GM12891 (cell line): ENCODE data around the gene ASIC1.

Experiments used
- DNase-seq: peaks from one replicate; pipeline ENCODE4 v3.0.0; 2011; ENCODE audit warnings: low spot score; ENCODE audit not compliant: insufficient read length
- FAIRE-seq: peaks from 2 replicates; lab custom pipeline; 2011; peaks lifted over from hg19 to GRCh38; lab: Jason Lieb, UNC
- PAX5 ChIP-seq: IDR thresholded peaks from 2 replicates; pipeline ENCODE4 v1.6.1; 2011; ENCODE audit warnings: low read length, moderate library complexity, mild to moderate bottlenecking; ENCODE audit not compliant: insufficient read depth, severe bottlenecking
- POLR2A ChIP-seq: IDR thresholded peaks from 2 replicates; pipeline ENCODE4 v1.6.1; 2011; ENCODE audit warnings: low read depth, low read length, control low read depth
- POLR2AphosphoS5 ChIP-seq: IDR thresholded peaks from 2 replicates; pipeline ENCODE4 v1.6.1; 2011; ENCODE audit warnings: low read depth, low read length, control low read depth
- POU2F2 ChIP-seq: IDR thresholded peaks from 2 replicates; pipeline ENCODE4 v1.6.1; 2011; ENCODE audit warnings: low read depth, mild to moderate bottlenecking, control low read depth, low read length, moderate library complexity
- SPI1 ChIP-seq: IDR thresholded peaks from 2 replicates; pipeline ENCODE4 v1.6.1; 2011; ENCODE audit warnings: low read depth, low read length, control low read depth
- TAF1 ChIP-seq: IDR thresholded peaks from 2 replicates; pipeline ENCODE4 v1.6.1; 2011; ENCODE audit warnings: low read depth, low read length, control low read depth

The ASIC1 gene

DNA sequence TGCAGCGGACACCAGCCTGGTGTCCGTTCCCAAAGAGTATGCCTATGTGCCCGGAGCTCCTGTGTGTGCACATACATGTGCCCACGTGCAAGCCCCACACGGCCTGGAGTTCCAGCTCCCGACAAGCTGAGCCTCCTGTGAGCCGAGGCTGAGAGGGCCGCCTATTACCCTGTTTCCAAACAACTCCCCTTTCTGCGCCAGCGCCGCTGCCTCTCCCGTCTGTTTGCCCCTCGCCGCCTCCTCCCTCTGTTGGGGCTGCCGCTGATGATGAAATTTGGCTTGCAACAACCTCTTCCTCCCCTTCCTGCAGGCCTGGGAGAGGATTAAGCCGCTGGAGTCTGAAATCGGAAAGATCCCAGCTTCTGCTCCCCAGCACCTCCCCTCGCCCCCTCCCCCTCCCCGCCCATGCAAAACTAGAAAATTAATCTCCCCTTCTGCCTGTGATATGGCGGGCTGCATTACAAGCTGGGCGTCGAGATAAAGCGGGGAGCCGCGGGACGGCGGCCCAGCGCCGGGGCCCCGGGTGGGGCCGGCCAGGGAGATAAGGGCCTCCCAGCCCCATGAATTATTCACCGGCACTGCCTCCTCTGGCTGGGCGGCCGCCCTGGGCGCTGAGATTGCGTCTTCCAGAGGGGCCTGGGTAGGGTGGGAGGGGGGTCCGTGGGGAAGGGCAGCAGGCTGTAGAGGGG lies 6.8 kb upstream of the ASIC1 start:
- FAIRE-seq (no peak), DNase-seq (no peak)
- TF ChIP-seq POU2F2: no peak
- TF ChIP-seq POLR2A: no peak
- TF ChIP-seq PAX5: no peak
- TF ChIP-seq TAF1: no peak
- TF ChIP-seq POLR2AphosphoS5: no peak

DNA sequence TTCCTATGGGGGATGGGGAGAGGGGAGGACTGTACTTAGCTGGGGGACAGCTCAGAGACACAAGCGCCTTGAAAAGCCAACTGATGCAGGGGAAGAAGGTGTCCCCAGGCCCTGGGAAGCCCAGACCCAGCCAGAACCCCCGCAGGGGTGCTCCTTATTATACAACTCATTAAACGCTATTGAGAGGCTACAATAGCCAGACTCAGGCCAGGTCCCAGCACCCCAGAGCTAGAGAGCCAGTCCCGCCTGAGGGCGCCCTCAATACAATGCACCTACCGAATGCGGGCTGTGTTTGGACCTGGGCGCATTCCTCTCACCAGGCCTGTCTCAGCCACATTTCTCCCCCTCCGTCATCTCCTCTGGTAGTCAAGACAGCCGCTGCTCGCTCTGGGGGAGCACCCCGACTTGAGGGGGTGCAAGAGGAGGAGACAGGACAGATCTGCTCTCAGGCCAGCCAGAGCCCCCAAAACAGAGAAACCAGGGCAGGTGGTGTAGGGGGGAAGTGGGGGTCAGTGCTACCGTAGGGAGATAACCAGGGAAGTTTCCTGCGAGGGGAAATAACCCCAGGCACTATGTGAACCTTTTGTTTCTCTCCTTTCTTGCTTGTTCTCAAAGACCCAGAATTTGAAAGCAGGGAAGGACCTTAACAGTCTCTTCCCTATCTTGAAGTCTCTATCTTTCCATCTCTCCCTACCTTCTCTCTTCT lies 6.1 kb upstream of the ASIC1 start:
- FAIRE-seq: no peak
- DNase-seq: no peak
- TF ChIP-seq SPI1 (no peak), TAF1 (no peak), POU2F2 (no peak), POLR2AphosphoS5 (no peak), PAX5 (no peak), POLR2A (no peak)

DNA sequence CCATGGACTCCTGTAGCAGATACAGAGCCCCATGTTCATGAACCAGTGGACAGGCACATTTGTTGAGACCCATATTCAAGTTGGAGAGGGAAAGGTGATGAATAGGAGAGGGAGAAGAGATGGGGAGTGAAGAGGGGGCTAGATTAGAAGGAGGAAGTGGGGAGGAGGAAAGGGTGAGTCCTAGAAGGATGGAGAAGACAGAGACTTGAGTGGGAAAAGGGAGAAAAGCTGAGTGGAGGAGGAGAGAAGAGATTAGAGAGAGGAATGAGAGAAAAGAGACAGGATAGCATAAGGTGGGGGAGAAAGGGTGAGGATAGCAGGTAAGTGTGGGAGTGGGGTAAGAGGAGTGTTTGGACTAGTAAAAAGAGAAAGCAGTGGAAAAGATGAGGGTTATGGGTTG lies 4.9 kb upstream of the ASIC1 start:
- no peak for TF ChIP-seq TAF1
- TF ChIP-seq PAX5: no peak
- no peak for TF ChIP-seq SPI1
- TF ChIP-seq POU2F2: no peak
- TF ChIP-seq POLR2AphosphoS5: no peak
- TF ChIP-seq POLR2A: no peak
- DNase-seq (no peak), FAIRE-seq (no peak)

GRCh38 chr12:50052964-50053363 lies 4.4 kb upstream of the ASIC1 start:
- DNase-seq (no peak), FAIRE-seq (no peak)
- no peak for TF ChIP-seq POU2F2
- no peak for TF ChIP-seq PAX5
- TF ChIP-seq POLR2A: no peak
- no peak for TF ChIP-seq TAF1

DNA sequence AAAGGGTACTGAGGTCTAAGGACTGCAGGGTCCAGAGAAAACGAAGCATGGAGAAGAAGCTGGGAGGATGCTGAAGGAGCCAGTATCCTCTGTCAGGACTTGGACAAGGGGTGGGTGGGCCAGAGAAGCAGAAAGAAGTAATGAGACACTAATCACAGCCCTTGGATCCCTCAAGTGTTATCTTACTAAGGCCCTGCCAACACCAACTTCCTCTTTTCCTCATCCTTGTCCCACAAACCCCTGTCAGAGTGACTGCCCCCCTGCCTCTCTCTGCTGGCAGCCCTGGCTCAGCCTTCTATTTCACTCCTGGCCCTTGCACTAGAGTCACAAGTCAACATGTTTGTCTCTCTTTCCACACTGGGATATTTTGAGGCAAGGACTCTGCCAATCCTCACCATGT lies 3.8 kb upstream of the ASIC1 start:
- DNase-seq (no peak), FAIRE-seq (no peak)
- TF ChIP-seq SPI1 (0 out of 2 replicates have a peak, but pooled peaks have one; percentile 30), PAX5 (no peak)

GRCh38 chr12:50055831-50056638 lies 1.4 kb upstream of the ASIC1 start:
- peak; percentile 88 for FAIRE-seq
- peak; percentile 79 for DNase-seq
- TF ChIP-seq POLR2A: no peak
- no peak for TF ChIP-seq SPI1
- no peak for TF ChIP-seq POLR2AphosphoS5
- no peak for TF ChIP-seq TAF1
- no peak for TF ChIP-seq POU2F2

- no peak for DNase-seq
- no peak for FAIRE-seq
- no peak for TF ChIP-seq POLR2AphosphoS5
- no peak for TF ChIP-seq POU2F2
- TF ChIP-seq PAX5: no peak
- no peak for TF ChIP-seq TAF1
- TF ChIP-seq POLR2A: no peak
- no peak for TF ChIP-seq SPI1
Measured at GRCh38 chr12:50056639-50056976, 788 bp upstream of the ASIC1 start.

GRCh38 chr12:50057896-50058670 lies 687 bp downstream of the ASIC1 start:
- TF ChIP-seq SPI1 (no peak), POU2F2 (no peak), POLR2AphosphoS5 (no peak), TAF1 (no peak), POLR2A (no peak), PAX5 (no peak)
- DNase-seq (no peak), FAIRE-seq (no peak)

DNA sequence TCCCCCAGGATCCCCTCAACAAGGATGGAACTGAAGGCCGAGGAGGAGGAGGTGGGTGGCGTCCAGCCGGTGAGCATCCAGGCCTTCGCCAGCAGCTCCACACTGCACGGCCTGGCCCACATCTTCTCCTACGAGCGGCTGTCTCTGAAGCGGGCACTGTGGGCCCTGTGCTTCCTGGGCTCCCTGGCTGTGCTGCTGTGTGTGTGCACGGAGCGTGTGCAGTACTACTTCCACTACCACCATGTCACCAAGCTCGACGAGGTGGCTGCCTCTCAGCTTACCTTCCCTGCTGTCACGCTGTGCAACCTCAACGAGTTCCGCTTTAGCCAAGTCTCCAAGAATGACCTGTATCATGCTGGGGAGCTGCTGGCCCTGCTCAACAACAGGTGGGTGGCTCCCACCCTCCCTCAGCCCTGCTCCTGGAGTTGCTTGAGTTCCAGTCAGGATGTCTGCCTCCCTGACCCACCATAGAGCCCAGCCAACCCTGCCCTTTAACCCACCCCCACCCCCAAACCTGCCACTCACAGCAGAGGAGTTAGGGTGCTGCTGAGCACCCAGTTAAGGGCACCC lies 1.4 kb downstream of the ASIC1 start:
- TF ChIP-seq POLR2AphosphoS5 (no peak), PAX5 (no peak), SPI1 (no peak), POU2F2 (no peak), TAF1 (no peak), POLR2A (no peak)
- no peak for DNase-seq
- FAIRE-seq: peak; percentile 71
